LoVo (cell line): Measurements from ENCODE around the gene UBXN11.

Experiments used
- DNase-seq: peaks from one replicate; pipeline ENCODE4 v3.0.0-alpha.2; 2016; ENCODE audit warnings: low spot score

The UBXN11 gene

GRCh38 chr1:26306290-26307229 is at the start of gene UBXN11:
UBXN11 (minus strand) TSS chr1:26306636; CDS start chr1:26302883, 3,753 bp downstream.
- peak; percentile 96 for DNase-seq

GRCh38 chr1:26356106-26356505 is 49.7 kb upstream of the UBXN11 start:
- DNase-seq, result no peak

GRCh38 chr1:26354972-26355371 is 48.5 kb upstream of the UBXN11 start:
- DNase-seq, result no peak

- DNase-seq, result peak; percentile 86
These were observed 47.8 kb upstream of the UBXN11 start, which contains the start of gene CRYBG2 for GRCh38 chr1:26353976-26354820. CRYBG2 (minus strand) TSS chr1:26354130; CDS start chr1:26346657, 7,473 bp downstream.

- no peak for DNase-seq
These were observed 46.9 kb upstream of the UBXN11 start for GRCh38 chr1:26353210-26353859.

- DNase-seq, result no peak
These were observed 45.9 kb upstream of the UBXN11 start for GRCh38 chr1:26352338-26352679.

- DNase-seq, result peak; percentile 78
These were observed 45.3 kb upstream of the UBXN11 start for GRCh38 chr1:26351590-26352337.

- peak; percentile 74 for DNase-seq
These were observed 44.5 kb upstream of the UBXN11 start for GRCh38 chr1:26350701-26351589.

GRCh38 chr1:26350343-26350700 is 43.9 kb upstream of the UBXN11 start:
- peak; percentile 11 for DNase-seq

GRCh38 chr1:26349877-26350244 is 43.4 kb upstream of the UBXN11 start:
- no peak for DNase-seq

- DNase-seq, result peak; percentile 30
These were observed 42.9 kb upstream of the UBXN11 start for GRCh38 chr1:26349188-26349876.

- DNase-seq, result no peak
These were observed 40.0 kb upstream of the UBXN11 start for GRCh38 chr1:26346274-26347033.

- no peak for DNase-seq
These were observed 39.3 kb upstream of the UBXN11 start for GRCh38 chr1:26345718-26346117.

- no peak for DNase-seq
These were observed 37.9 kb upstream of the UBXN11 start for GRCh38 chr1:26344147-26344920.

GRCh38 chr1:26340047-26340481 is 33.6 kb upstream of the UBXN11 start:
- no peak for DNase-seq

GRCh38 chr1:26338670-26339069 is 32.2 kb upstream of the UBXN11 start:
- no peak for DNase-seq

- DNase-seq, result no peak
These were observed 31.2 kb upstream of the UBXN11 start for GRCh38 chr1:26337625-26338024.

GRCh38 chr1:26337206-26337535 is 30.7 kb upstream of the UBXN11 start:
- no peak for DNase-seq
